ENCODE measurements around the gene LUZP1. TPM values are rescaled to one million over a fixed set of nuclear protein-coding genes. Genes with fewer than 3 reads are reported as not detected.
"Not testable (repeated sequence)": the region's sequence is repeated elsewhere in the genome, so short reads cannot be mapped to it uniquely, and the experiment has no call there.

LUZP1 gene
- 38.2 TPM for total RNA-seq

GRCh38 chr1:23168445-23169194 is at the start of gene LUZP1:
Gene LUZP1 (minus strand): TSS chr1:23168856.
- peak; percentile 98 for ATAC-seq
- intact Hi-C loops (cut with DNase I): no loop called here
- peak; percentile 97 for DNase-seq (ENCODE audit: low spot score)

- peak; percentile 34 for ATAC-seq
- DNase-seq (ENCODE audit: low spot score): peak; percentile 61
- intact Hi-C loops (cut with DNase I): no loop called here
Observed at GRCh38 chr1:23217421-23218115, 48.9 kb upstream of the LUZP1 start, which contains the start of gene HTR1D. Gene HTR1D (minus strand): TSS chr1:23217502. CDS start chr1:23194219, 23,283 bp downstream.

GRCh38 chr1:23216771-23217420 is 48.2 kb upstream of the LUZP1 start:
- no peak for ATAC-seq
- no peak for DNase-seq (ENCODE audit: low spot score)
- intact Hi-C loops (cut with DNase I): no loop called here

- ATAC-seq: no peak
- intact Hi-C loops (cut with DNase I): no loop called here
- no peak for DNase-seq (ENCODE audit: low spot score)
Observed at GRCh38 chr1:23215751-23216449, 47.2 kb upstream of the LUZP1 start.

- intact Hi-C loops (cut with DNase I): no loop called here
- ATAC-seq (no peak), DNase-seq (ENCODE audit: low spot score) (no peak)
Observed at GRCh38 chr1:23215291-23215690, 46.6 kb upstream of the LUZP1 start.

- intact Hi-C loops (cut with DNase I): no loop called here
- ATAC-seq: no peak
- no peak for DNase-seq (ENCODE audit: low spot score)
Observed at GRCh38 chr1:23214640-23215039, 46.0 kb upstream of the LUZP1 start.

GRCh38 chr1:23211955-23212354 is 43.3 kb upstream of the LUZP1 start:
- DNase-seq (ENCODE audit: low spot score): no peak
- no peak for ATAC-seq
- intact Hi-C loops (cut with DNase I): no loop called here

- intact Hi-C loops (cut with DNase I): no loop called here
- no peak for DNase-seq (ENCODE audit: low spot score)
- ATAC-seq: no peak
Observed at GRCh38 chr1:23210963-23211362, 42.3 kb upstream of the LUZP1 start.

GRCh38 chr1:23210351-23210785 is 41.7 kb upstream of the LUZP1 start:
- no peak for DNase-seq (ENCODE audit: low spot score)
- intact Hi-C loops (cut with DNase I): no loop called here
- ATAC-seq: no peak

GRCh38 chr1:23209770-23210169 is 41.1 kb upstream of the LUZP1 start:
- no peak for ATAC-seq
- no peak for DNase-seq (ENCODE audit: low spot score)
- intact Hi-C loops (cut with DNase I): no loop called here

GRCh38 chr1:23208527-23208926 is 39.9 kb upstream of the LUZP1 start:
- DNase-seq (ENCODE audit: low spot score) (no peak), ATAC-seq (no peak)
- intact Hi-C loops (cut with DNase I): no loop called here

GRCh38 chr1:23207733-23208132 is 39.1 kb upstream of the LUZP1 start:
- ATAC-seq; intact Hi-C loops (cut with DNase I); DNase-seq (ENCODE audit: low spot score): not testable (repeated sequence)

GRCh38 chr1:23202263-23202749 is 33.6 kb upstream of the LUZP1 start:
- intact Hi-C loops (cut with DNase I): no loop called here
- ATAC-seq: no peak

GRCh38 chr1:23200883-23201282 is 32.2 kb upstream of the LUZP1 start:
- intact Hi-C loops (cut with DNase I): no loop called here
- no peak for DNase-seq (ENCODE audit: low spot score)
- ATAC-seq: no peak

More at GRCh38 chr1:23202263-23202749, 33.6 kb upstream of the LUZP1 start:
- no peak for DNase-seq (ENCODE audit: low spot score)

GRCh38 chr1:23198373-23198772 is 29.7 kb upstream of the LUZP1 start:
- intact Hi-C loops (cut with DNase I): no loop called here
- DNase-seq (ENCODE audit: low spot score): no peak
- ATAC-seq: no peak

GRCh38 chr1:23196627-23197328 is 28.1 kb upstream of the LUZP1 start:
- intact Hi-C loops (cut with DNase I): no loop called here
- DNase-seq (ENCODE audit: low spot score): no peak
- no peak for ATAC-seq

GRCh38 chr1:23194119-23194984 is 25.7 kb upstream of the LUZP1 start:
- DNase-seq (ENCODE audit: low spot score) (no peak), ATAC-seq (no peak)
- intact Hi-C loops (cut with DNase I): no loop called here
